HG02973 (cell line): ENCODE measurements around the gene PHF12.

Experiments
- ATAC-seq: cut with Tn5 transposase; IDR thresholded peaks from one replicate; pipeline ENCODE4 v1.9.1; 2021; ENCODE audit warnings: moderate library complexity; ENCODE audit not compliant: unreplicated experiment

PHF12 gene

DNA sequence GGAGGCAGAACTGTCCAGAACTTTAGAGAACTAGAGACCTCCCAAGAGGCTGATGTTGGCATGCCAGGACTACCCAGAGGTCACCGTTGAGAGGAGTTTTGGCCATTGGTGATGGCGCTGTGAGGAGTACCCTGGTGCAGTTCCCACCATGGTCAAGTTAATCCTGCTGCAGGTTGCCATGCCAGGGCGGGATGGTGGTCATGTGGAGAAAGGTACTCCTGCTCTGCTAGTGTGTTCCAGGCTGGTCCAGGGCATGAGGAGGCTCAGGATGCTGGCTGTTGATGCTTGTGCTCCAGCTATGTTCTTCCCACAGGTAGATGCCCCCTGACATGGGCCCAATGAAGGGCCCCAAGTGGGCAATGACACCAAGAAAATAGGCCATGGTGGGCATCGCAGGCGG lies 4.1 kb upstream of the PHF12 start:
- no peak for ATAC-seq

DNA sequence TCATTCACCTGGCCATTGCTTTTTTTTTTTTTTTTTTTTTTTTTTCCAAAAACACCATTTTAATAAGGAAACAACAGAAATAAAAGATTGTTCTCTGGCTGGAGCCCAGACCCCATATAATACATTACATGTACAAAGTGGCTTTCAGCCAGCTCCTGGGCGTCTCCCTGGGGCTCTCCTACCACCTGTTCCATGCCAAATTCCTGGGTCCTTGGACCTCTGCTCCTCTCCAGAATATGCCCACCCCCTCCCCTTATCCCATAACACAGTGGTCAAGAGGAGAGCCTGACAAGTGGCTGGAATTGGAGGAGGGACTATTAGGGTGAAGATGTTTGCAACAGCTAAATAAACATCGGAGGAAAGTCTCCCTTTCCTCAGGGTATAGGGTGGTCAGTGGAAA lies 3.6 kb upstream of the PHF12 start:
- ATAC-seq = no peak

DNA sequence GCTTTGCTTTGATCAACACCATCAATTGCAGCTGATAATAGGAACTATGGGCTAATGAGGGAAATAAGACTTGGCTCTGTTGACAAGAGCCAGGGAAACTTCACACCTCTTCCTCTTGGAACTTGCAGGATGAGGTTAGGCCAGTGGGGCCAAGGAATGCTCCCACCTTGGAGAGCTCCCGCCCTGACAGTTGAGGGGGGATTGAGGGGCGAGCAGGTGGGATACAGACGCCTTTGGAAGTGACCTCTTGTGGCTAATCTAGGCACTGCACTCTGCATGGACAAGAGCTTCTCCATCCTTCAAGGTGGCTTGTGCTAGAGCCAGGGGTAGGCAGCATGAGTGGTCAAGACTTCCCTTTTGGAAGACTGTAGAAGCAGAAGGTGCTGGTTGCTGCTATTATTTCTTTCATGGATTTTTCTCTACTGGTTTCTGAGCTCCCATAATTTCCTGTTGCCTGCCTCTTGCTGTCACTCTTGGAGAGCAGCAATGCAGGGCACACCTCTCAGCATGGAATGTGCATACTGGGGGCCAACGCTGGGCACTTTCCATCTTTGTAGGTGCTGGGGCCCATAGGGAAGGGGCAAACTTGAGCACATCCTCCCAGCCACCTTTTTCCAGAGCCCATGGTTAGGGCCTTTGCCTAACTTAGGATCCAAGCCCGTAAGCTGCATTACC lies 2.3 kb upstream of the PHF12 start:
- no peak for ATAC-seq

DNA sequence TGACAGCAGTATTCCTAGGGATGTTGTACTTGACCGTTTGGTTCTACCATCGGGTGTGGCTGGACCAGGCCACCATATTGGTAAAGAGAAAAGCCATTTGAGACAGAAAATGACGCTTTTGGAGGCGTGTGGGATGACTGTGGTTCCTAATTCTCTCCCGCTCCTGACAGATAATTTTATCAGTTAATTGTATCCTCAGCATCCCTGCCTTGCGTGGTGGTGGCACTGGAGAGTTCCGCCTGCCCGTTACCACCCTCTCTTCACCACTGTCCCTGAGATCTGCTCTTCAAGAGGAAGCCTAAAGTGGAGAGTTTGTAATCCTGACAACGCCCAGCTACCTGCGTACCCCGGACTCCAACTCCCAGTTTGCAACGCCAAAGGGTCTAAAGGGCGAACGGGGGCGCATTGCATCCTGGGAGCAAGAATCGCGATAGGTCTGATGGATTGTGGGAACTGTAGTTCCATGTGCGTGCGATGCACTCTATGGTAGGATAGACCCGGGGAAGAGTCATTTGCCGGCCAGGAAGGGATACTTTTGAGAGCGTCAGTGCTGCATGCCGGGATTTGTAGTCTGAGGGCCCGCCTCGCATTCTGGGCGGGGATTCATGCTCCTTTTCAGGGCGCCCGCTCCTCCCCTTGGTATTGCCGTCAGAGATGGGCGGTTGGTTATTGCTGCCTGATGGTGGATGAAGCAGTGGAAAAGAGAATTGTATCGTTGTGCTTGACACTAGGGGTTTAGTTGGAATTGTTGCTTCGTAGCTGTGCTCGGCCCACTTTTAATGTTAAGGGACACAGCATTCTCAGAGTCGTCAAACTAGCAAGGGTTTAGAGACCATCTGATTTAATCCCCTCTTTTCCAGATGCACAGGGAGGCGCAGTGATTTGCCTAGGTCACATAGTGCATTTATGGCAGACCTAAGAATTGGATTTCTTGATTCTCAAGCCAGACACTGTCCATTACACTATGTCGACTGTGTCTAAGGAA lies 965 bp upstream of the PHF12 start:
- ATAC-seq = peak; percentile 52

DNA sequence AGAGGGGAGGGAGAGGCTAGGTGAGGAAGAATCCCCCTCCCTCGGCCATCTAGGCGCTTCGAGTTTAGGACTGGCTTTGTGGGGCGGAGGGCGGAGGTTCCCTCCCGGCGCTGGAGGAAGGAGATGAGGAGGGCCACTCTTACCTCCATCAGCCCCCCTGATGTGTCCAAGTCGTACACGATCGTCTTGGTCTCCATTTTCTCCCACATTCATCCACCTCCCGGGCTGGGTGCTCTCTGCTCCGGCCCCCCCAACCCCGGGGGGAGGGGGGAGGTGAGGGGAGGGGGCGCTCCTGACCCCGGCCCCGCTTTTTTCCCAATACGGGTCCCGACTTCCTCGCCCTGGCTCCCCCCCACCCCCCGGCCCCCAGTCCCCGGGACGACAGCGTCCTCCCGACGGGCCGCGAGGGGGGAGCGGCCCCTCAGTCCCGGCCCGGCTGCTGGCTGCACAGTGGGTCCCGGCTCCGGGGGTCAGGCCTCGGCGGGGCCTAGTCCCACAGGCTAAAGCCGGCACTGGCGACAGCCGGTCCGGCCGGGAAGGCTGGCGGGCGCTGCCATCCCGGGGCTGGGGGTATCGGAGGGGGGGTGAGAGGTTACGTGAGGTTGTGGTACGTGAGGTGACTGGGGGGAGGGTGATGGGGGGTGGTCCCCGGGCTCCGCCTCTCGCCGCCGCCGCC lies 428 bp downstream of the PHF12 start:
- ATAC-seq = no peak

DNA sequence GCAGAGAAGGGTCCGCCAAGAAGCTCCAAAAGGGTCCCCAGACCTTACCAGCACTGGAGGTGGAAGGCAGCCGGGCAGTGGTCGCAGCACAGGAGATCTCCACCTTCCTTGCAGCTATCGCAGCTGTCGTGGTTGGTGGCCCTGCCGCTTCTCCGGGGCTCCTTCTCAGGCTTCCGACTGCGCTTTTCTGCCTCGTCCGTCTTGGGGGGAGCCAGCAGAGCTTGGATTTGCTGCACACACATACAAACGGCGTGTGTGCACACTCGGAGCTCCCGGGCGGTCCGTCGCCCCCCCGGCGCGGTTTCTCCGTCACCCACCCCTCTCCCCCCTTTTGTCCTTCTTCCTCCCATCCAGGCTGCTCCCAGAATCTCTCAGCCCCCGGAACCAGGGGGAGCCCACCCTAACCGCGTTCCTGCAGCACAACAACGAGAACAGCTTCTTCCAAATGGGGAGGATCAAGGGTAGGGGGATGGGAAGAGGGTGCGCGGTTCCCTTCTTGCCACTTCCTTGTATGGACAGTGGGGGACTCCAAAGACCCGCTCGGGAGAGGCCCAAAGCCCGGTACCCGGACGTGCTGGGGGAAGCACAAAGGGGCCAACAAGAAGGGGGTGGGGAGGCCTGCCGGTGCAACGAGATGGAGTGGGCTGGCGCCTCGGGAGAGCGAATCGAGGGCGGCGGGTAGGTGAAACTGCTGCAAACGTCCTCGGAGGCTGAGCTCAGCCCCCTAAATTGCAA lies 1.1 kb downstream of the PHF12 start:
- no peak for ATAC-seq

DNA sequence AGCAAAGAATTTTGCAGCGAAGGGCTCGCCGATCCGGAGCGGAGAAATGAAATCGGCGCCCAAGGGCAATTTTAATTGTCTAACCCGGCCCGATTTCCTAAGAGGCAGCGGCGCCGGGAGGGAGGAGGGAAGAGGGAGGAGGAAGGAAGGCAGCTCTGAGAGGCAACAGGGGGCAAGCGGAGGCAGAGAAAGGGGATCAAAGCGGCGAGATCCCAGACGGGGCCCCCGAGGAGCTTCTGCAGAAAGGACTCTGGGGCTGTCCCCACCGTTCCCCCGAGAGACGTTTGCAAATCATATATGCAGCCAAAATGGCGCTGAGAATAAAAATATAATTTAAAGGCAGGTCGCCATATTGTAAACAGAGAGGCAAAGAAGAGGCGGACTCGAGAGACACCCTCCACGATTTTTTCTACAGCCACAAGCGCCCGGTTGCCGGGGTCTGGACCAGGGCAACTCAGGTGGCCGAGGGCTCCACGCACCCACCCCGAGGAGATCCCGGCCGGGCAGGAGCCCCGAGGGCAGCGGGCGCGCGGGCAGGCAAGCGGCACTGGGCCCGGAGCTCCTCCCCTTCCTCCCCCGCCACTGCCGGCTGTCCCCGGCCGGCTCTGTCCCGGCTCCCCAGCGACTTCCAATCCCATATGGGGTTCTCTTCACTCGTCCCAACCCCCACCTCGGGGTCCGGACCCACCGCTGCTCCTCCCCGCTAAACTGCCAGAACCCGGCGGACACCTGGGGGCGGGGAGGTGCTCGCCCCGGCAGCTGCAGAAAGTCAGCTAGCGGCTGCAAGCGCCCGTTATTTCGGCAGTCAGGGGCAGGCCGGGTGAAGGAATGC lies 1.9 kb downstream of the PHF12 start:
- no peak for ATAC-seq

DNA sequence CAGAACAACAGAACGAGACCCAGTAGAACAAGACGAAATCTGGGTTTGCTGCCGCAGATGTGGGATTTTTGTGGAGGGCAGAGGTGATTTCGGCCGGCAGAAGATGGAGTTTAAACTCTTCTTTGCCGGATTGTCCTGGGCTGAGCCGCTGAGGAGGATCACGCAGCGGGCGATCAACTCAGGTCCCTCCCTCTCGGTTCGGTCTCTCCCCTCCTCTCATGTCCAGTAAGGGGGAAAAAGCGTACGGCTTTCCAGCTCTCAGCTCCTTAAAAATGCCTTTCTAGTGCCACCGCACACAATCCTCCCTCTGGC lies 2.5 kb downstream of the PHF12 start:
- no peak for ATAC-seq

DNA sequence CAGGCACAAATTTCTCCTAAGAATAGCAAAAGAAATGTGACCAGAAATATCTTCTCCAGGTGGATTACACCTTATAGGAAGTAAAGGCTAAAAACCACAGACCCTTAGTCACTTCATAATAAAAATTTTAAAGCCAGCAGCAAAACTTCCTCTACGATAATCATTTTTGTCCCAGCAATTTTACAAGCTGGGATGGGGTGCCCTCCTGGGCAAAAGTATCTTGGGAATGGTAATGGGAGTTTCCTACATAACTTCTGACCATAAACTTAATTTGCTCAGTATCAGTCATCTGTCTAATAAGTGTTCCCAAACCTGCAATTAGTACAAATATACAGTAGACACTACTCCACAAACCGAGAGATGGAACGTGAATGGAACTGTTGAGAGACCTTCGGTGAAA lies 3.0 kb downstream of the PHF12 start:
- no peak for ATAC-seq

DNA sequence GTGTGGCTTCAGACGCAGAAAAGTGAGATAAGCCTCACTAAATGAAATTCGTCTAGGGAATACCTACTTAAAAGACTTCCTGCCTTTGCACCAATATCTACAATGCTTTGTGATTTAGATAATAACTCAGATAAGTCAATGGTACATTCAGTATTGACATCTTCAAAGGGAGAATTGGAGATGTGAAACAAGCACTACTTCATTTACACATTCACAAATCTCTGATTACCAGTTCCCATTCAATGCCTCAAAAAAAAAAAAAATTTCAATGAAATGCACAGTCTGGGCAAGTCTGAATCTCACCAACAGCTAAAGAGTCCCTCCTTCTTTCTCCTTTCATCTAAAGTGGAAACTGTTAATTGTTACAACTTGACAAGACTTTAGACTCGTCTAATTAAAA lies 3.7 kb downstream of the PHF12 start:
- ATAC-seq = no peak

DNA sequence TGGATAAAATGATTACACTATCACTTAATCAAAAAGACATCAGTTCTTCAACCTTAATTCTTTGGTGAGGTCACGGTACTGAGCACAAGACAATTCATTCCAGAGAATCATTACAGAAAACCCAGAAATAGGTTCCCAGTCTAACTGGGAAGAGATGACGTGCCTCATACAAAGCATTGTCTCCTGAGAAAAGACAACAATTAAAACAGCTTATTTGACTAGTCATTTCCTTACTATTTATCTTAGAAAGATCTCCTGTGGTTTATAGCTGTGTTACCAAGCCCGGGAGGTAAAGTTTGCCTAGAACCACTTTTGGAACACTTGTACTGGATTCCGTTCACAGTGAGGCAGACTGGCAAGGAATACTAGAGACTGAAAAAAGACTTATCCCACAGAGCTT lies 5.1 kb downstream of the PHF12 start:
- no peak for ATAC-seq

DNA sequence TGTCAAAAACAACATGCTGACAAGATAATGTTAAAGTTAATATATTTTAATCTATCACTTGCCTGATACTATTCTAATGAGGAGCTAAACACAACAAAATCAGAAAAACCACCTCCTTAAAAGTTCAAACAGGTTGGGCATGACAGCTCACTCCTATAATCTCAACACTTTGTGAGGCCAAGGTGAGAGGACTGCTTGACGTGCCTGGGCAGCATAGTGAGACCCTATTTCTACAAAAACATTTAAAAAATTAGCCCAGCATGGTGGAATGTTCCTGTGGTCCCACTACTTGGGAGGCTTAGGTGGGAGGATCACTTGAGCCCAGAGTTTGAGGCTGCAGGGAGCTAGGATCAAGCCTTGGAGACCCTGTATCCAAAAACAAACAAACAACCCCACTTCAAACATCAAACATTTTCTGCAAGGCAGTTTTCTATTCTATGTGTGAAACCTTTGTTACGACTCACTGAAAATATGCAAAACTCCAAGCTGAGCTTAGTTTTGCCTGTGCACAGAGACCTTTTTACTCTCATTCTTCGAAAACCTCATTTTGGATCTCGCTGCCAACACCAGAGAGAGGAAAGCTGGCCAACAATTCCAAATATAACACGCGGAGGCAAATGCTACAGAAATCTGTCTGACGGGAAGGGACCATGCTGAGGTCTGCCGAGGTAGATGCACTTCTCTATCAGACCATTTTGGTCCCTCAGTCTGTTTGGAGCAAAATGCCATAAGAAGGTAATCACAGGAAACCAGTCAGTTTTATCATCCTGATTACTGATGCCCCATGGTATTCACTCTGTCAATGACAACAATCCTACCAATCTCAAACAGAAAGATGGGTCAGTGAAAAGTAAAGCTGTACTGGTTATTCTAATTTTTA lies 6.2 kb downstream of the PHF12 start:
- ATAC-seq = no peak

DNA sequence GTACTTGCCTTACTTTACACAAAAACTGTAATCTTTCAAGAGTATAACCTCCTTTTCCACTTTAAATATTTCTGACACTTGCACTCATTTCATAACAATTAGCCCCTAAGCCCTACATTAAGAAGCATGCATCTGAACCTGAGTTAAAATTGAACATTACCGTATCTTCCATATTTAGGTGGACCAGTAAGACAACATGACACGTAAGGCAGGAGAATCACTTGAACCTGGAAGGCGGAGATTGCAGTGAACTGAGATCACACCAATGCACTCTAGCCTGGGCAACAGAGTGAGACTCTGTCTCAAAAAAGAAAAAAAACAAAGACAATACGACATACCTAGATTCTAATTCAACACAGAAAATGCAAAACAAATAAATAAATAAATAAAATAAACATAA lies 7.0 kb downstream of the PHF12 start:
- ATAC-seq = no peak

DNA sequence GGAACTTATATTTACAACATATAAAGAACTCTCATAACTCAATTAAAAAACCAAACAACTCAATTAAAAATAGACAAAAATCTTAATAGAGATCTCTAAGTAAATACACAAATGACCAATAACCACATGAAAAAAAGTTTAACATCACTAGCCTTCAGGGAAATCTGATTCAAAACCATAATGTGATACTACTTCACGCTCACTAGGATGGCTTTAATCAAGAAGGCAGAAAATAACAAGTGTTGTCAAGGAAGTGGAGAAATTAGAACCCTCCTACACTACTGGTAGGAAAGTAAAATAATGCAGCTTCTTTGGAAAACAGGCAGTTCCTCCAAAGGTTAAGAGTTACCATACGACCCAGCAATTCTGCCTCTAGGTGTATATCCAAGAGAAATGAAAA lies 8.4 kb downstream of the PHF12 start:
- no peak for ATAC-seq

DNA sequence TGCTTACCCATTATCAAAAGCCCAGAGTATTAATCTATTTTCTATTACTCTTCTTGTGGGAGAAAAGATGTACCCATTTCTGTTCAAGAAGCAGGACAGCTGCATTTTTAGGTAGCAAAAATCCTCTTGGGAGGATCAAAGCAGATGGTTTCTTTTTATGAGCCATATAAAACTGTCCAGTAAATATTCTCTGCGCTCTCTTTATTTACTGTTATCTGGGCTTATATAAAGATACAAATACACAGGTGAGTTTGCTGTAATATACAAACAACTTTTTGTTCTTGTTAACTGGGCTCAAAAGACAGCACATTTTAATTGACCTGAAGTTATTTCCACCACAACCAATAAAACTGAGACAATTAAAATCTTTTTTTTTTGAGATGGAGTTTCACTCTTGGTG lies 10.1 kb downstream of the PHF12 start:
- no peak for ATAC-seq

DNA sequence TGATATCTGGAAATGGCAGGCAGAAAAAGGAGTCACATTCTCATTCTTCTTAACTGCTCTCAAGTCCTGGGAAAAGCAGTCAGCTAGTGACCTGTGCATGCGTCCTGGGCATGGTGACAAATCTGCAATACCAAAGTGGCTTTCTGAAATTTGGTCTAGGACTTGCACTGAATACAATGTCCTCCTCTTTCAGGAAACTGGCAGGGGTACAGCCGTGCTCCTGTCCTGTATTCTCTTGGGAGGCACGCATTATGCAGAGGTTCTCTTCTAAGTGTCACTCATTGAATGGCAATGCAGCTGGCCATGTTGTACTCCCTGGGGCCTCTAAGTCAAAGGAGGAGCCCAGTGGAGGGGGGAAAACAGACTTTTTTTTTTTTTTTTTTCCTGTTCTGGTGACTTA lies 10.6 kb downstream of the PHF12 start:
- no peak for ATAC-seq

DNA sequence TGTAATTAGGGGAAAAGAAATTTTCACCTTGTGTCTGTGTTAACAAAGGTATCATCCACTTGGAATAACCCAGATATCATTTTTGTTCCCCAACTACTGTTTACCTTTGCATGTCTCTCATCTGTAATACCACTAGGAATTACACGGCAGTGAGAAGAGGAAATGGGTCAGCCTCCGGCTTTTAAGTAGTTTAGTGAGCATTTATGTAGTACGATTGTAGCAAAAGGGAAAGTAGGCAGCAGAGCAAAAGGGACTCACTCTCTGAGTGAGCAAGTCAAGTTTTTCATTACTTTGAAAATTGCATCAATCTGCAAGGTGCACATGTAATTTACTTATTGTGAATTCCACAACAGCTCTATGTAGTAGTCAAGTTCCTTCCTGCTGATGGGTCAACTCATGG lies 11.2 kb downstream of the PHF12 start:
- ATAC-seq = no peak

DNA sequence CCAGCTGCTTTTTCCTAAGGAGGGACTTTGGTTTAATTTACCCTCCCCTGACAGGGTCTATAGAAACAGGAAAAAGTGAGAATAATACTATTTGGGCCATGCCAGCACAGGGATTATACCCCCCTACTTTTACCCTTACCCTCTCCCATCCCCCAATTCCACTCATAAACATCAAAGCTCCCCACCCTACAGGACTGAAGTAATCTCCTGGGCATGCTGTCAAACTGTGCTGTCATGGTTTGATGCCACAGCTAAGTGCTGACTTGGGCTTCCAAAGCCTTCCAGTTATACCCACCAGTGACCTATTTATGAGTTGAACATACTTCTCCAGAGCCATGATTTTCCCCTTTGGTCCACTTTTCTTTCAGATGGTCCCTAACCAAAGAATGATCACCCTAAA lies 12.8 kb downstream of the PHF12 start:
- no peak for ATAC-seq

DNA sequence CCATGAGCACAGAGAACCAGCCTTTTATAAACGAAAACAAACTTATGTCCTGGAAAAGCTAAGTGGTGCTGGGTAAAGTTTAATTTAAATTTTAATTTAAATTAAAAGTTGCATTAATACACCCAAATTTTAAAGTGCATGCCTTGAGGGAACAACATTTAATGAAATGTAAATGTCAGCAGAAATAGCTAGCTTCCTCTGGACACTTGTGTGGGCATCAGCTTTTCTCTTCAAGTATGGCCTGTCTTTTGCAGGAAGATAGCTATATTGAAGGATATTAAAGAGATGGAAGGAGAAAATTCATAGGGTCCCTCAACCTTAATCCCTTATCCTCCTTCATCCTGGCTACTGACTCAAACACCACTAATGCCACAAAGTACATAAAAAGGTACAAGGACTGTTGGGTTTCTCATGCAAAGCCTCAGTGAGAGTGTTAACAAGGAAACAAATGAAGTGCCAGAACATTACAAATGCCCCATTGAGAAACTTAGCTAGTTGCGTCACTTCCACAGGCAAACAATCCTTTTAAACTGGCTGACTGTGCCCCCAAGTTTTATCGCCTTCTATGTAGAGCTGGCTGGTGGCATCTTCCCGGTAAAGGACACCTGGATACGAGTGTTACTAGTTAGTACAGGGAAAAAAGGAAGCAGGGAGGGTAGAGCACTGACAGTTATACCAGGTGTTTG lies 14.1 kb downstream of the PHF12 start:
- no peak for ATAC-seq
